Thoracic aorta (tissue), 2 donors: ENCODE data around the gene BCL3. TPM values are rescaled to one million over a fixed set of nuclear protein-coding genes. Genes with fewer than 3 reads are reported as not detected.

ENCODE experiments used
- ATAC-seq: fragments of 150-250 bp; one replicate; pipeline ENCODE4 v1.8.0; 2017; ENCODE audit warnings: low read depth; ENCODE audit not compliant: insufficient number of reproducible peaks, low FRiP score
- DNase-seq: peaks from one replicate; pipeline ENCODE4 v3.0.0-alpha.2; 2020; ENCODE audit warnings: low spot score
- H3K27ac ChIP-seq, 2 donors: fragments of 200-600 bp; sonication (generic); 1 replicate in 1 of 2; 2 replicates in 1 of 2; pipeline ENCODE4 v1.5.1; 2016; ENCODE audit warnings: mild to moderate bottlenecking in 2 of 2, moderate library complexity in 2 of 2
- H3K27me3 ChIP-seq: fragments of 200-600 bp; sonication (generic); replicated peaks from 2 replicates; pipeline ENCODE4 v1.6.0; 2016; ENCODE audit warnings: mild to moderate bottlenecking; ENCODE audit not compliant: insufficient read depth
- H3K36me3 ChIP-seq: fragments of 200-600 bp; sonication (generic); one replicate; pipeline ENCODE4 v1.5.1; 2016
- H3K4me1 ChIP-seq, 2 donors: fragments of 200-600 bp; sonication (generic); 1 replicate in 1 of 2; 2 replicates in 1 of 2; pipeline versions ENCODE4 v1.5.1 to v1.6.0; 2016; ENCODE audit warnings: low read depth in 2 of 2, mild to moderate bottlenecking in 1 of 2; ENCODE audit not compliant: control insufficient read depth in 1 of 2
- H3K4me3 ChIP-seq: fragments of 200-600 bp; sonication (generic); 2 replicates; pipeline ENCODE4 v1.5.1; 2016; ENCODE audit warnings: mild to moderate bottlenecking
- H3K9me3 ChIP-seq: fragments of 200-600 bp; sonication (generic); 2 replicates; pipeline ENCODE4 v1.5.1; 2016
- total RNA-seq, 2 donors: library from RNA; depleted of rRNA; stranded (reverse); fragments of >200 nt; gene quantifications; one replicate each; pipeline versions ENCODE4 v1.1.0 to v1.2.3, GENCODE V29; 2016
- TF ChIP-seq, protein P1 (sequence below): fragments of 200-600 bp; sonication (generic); IDR thresholded peaks from one replicate; pipeline ENCODE4 v1.5.1; 2019; ENCODE audit warnings: antibody characterized with exemption

BCL3 gene
- total RNA-seq, 2 donors from 2014 or later = 43.1 to 77.9 TPM

- Histone ChIP-seq H3K4me1 (peaks cover 13 to 47% of the 10 kb centered on the region in 2 donors), H3K27ac (peak overlapping the region; percentile 58 to 68), H3K4me3 (peak overlapping the region; percentile 92), H3K27me3 (no peaks in the 10 kb centered on the region), H3K36me3 (peaks cover under 1% of the 10 kb centered on the region), H3K9me3 (no peaks in the 10 kb centered on the region)
- TF ChIP-seq, protein P1, sequence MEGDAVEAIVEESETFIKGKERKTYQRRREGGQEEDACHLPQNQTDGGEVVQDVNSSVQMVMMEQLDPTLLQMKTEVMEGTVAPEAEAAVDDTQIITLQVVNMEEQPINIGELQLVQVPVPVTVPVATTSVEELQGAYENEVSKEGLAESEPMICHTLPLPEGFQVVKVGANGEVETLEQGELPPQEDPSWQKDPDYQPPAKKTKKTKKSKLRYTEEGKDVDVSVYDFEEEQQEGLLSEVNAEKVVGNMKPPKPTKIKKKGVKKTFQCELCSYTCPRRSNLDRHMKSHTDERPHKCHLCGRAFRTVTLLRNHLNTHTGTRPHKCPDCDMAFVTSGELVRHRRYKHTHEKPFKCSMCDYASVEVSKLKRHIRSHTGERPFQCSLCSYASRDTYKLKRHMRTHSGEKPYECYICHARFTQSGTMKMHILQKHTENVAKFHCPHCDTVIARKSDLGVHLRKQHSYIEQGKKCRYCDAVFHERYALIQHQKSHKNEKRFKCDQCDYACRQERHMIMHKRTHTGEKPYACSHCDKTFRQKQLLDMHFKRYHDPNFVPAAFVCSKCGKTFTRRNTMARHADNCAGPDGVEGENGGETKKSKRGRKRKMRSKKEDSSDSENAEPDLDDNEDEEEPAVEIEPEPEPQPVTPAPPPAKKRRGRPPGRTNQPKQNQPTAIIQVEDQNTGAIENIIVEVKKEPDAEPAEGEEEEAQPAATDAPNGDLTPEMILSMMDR = peak; percentile 20
- no peak for ATAC-seq
- no peak for DNase-seq
Measured at GRCh38 chr19:44807652-44808462, 59.3 kb downstream of the BCL3 start.

DNA sequence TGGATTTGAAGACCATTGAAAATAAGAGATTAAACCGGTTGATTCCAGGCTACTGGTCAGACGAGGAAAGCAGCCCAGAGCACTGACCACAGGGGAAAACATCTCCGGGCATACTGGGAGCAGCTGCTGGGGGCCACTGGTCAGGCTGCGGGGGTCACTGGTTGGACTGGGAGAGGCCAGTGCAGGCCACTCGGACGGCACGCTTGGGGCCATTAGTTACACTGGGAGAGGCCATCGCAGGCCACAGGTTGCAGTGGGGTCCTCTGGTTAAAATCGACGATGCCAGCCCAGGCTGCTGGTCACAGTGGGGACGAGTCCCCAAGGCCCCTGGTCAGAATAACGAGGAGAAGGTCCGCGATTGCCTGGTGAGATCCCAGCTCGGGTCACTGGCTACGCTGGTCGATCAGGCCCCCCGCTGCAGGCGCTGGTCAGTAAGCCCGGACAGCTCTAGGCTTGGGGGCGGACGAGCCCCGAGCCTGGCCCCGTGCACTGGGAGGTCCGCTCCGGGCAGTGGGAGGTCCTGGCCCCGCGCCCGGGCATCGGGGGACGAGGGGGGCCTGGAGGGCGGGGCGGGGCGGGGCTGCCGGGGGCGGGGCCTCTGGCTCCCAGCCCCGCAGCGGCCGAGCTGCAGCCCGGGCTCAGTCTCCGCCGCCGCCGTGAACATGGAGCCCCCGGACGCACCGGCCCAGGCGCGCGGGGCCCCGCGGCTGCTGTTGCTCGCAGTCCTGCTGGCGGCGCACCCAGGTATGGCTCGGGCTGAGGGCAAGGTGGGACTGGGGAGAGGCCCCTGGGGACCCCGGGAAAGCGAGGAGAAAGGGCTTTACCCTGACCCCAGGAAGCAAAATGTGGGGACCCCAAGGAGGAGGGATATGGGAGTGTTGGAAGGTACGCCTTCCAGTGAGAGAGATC is 60.2 kb downstream of the BCL3 start, which contains the start of gene BCAM:
Gene BCAM, plus strand, starts transcription at position 641 of the 909 bp plus-strand sequence. Its CDS starts 22 bp downstream, at position 663.
- DNase-seq = no peak
- H3K9me3 ChIP-seq = no peaks in the 10 kb centered on the region

More for the DNA sequence above, 60.2 kb downstream of the BCL3 start, which contains the start of gene BCAM:
- Histone ChIP-seq H3K4me1 (peaks cover 13 to 47% of the 10 kb centered on the region in 2 donors), H3K36me3 (peaks cover 9% of the 10 kb centered on the region), H3K4me3 (peak within 1 kb of the TSS; percentile 92), H3K27ac (peak within 1 kb of the TSS; percentile 63 to 68), H3K27me3 (no peaks in the 10 kb centered on the region)
- ATAC-seq = peak; percentile 65
- TF ChIP-seq, protein P1 = no peak

Other genes starting within 250 kb of the BCL3 start
- gene ZNF180, start 248.2 kb upstream of the BCL3 start, total RNA-seq = 10 to 100 TPM in 1 of 2 donors, 1 to 10 TPM in 1; 9.6 to 16.1 TPM
- gene CEACAM20, start 219.0 kb upstream of the BCL3 start, total RNA-seq = not detected
- not detected for gene IGSF23, start 135.1 kb upstream of the BCL3 start, total RNA-seq
- gene PVR, start 104.8 kb upstream of the BCL3 start, total RNA-seq = 100 to 1,000 TPM in 1 of 2 donors, 10 to 100 TPM in 1; 59.7 to 102 TPM
- gene CEACAM19, start 77.2 kb upstream of the BCL3 start, total RNA-seq = 1 to 10 TPM; 3.4 to 6.2 TPM
- not detected for gene CEACAM16, start 49.6 kb upstream of the BCL3 start, total RNA-seq
- gene CBLC, start 29.2 kb downstream of the BCL3 start, total RNA-seq = under 1 TPM in 1 of 2 donors, not detected in 1; 0.42 TPM
- gene BCAM, start 60.4 kb downstream of the BCL3 start, total RNA-seq = 100 to 1,000 TPM in 1 of 2 donors, 10 to 100 TPM in 1; 77.7 to 178 TPM
- gene NECTIN2, start 97.6 kb downstream of the BCL3 start, total RNA-seq = 10 to 100 TPM; 61.7 to 84.3 TPM
- 10 to 100 TPM; 24.9 to 48.5 TPM for gene TOMM40, start 142.5 kb downstream of the BCL3 start, total RNA-seq
- 100 to 1,000 TPM; 111 to 333 TPM for gene APOE, start 157.1 kb downstream of the BCL3 start, total RNA-seq
- 10 to 100 TPM in 1 of 2 donors, 1 to 10 TPM in 1; 4.9 to 12.3 TPM for gene APOC1, start 165.9 kb downstream of the BCL3 start, total RNA-seq
- not detected for gene APOC4, start 193.5 kb downstream of the BCL3 start, total RNA-seq
- not detected for gene APOC2, start 197.3 kb downstream of the BCL3 start, total RNA-seq
- 10 to 100 TPM; 63.1 to 69.3 TPM for gene CLPTM1, start 206.7 kb downstream of the BCL3 start, total RNA-seq